ENCODE data around the gene APBA2. TPM values are rescaled to one million over a fixed set of nuclear protein-coding genes. Genes with fewer than 3 reads are reported as not detected.

APBA2 gene
- total RNA-seq, 2 experiments from 2014 or later, result not detected

DNA sequence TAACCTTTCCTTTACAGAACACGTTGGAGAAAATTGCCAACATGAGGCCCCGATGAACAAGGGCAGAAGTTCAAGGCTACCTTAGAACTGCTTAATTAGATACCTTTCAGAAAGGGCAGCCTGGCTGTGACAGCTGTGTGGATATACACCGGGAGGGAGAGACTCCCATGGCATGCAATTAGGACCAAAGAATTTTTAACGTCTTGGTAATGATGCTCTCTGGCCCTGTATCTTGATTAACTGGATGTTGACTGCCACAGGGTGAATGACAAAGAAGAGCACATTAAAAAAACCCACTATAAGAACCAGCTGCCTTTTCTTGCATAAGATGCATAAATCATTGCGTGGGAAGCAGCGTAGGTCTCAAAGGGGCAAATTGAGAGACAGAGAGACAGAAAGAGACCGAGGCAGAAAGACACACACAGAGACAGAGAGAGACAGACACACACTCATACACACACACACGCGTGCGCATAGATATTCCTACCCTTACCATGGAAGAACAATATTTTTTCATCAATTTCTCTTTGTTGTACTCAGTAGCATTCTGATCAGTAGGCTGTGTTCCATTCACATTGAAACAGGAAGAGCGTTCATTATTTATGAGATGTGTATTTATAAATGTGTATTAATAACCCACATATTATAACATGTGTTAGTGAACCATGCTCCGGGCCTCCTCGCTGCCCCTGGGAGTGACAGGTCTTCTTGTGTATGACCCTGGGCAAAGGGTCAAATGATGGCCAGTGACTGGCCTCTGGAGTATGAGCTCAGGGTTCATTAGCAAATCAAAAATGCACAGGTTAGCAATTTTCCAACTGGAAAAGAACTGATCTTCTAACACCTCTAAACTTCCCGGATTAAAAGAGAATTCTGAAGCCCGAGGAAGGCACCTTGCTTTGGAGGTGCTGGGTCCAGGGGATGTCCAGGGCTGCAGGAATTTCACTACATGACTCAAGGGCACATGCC lies 265.0 kb downstream of the APBA2 start:
- DNase-seq (ENCODE audit: low spot score), result no peak
- no peak overlapping the region for H3K4me3 ChIP-seq (ENCODE audit: low read depth, low read length, poor library complexity, severe bottlenecking)
- H3K79me2 ChIP-seq (ENCODE audit: insufficient read depth, low read depth, low read length), result no peaks in the 10 kb centered on the region
- no peaks in the 10 kb centered on the region for H3K9me2 ChIP-seq (ENCODE audit: insufficient read depth, low read length)
- BruUV-seq (replicated peaks), result no TSS peak
- no peak for TF ChIP-seq EZH2phosphoT487 (IDR thresholded peaks at IDR 0.05; ENCODE audit: borderline replicate concordance, low read depth, low read length)
- TF ChIP-seq, protein P1, sequence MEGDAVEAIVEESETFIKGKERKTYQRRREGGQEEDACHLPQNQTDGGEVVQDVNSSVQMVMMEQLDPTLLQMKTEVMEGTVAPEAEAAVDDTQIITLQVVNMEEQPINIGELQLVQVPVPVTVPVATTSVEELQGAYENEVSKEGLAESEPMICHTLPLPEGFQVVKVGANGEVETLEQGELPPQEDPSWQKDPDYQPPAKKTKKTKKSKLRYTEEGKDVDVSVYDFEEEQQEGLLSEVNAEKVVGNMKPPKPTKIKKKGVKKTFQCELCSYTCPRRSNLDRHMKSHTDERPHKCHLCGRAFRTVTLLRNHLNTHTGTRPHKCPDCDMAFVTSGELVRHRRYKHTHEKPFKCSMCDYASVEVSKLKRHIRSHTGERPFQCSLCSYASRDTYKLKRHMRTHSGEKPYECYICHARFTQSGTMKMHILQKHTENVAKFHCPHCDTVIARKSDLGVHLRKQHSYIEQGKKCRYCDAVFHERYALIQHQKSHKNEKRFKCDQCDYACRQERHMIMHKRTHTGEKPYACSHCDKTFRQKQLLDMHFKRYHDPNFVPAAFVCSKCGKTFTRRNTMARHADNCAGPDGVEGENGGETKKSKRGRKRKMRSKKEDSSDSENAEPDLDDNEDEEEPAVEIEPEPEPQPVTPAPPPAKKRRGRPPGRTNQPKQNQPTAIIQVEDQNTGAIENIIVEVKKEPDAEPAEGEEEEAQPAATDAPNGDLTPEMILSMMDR (conservative IDR thresholded peaks at IDR 0.05; ENCODE audit: low read length), result no peak
- no peak overlapping the region for H3K4me2 ChIP-seq (ENCODE audit: low read length)
- no peaks in the 10 kb centered on the region for H3K4me1 ChIP-seq (ENCODE audit: insufficient read depth, low read length, poor library complexity, severe bottlenecking)
- no peak overlapping the region for H3K27ac ChIP-seq (ENCODE audit: low read depth, low read length, poor library complexity, severe bottlenecking)
- intact Hi-C loops (cut with micrococcal nuclease; ENCODE audit: unreplicated experiment), result no loop called here
- H3K9me3 ChIP-seq (ENCODE audit: low read length), result no peaks in the 10 kb centered on the region
- ChIA-PET CTCF (ENCODE audit: unreplicated experiment) (no interaction called here), POLR2A (no interaction called here)
- no peaks in the 10 kb centered on the region for H4K20me1 ChIP-seq (ENCODE audit: insufficient read depth, low read length)
- no peaks in the 10 kb centered on the region for H3K36me3 ChIP-seq (ENCODE audit: insufficient read depth, low read length)
- H2AFZ ChIP-seq (ENCODE audit: low read length), result no peak overlapping the region

DNA sequence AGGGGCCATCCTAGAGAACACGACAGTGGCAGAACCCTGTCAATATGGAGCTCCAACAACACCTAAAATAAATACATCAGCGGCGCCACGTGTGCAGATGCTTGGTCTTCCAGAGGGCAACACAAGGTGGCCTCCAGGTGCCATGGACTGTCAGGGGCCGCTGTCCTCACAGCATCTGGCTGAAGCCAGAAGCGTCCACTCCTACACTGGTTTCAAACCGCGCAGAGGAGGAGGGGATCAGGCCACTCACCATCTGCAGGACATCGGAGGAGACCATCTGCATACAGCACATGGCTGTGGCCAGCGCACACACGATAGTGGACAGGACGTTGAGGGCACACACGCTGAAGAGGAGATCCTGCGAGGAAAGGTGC lies 265.7 kb downstream of the APBA2 start:
- Histone ChIP-seq H3K9me3 (ENCODE audit: low read length) (no peaks in the 10 kb centered on the region), H3K4me1 (ENCODE audit: insufficient read depth, low read length, poor library complexity, severe bottlenecking) (no peaks in the 10 kb centered on the region), H3K4me3 (ENCODE audit: low read depth, low read length, poor library complexity, severe bottlenecking) (no peak overlapping the region), H3K4me2 (ENCODE audit: low read length) (no peak overlapping the region), H2AFZ (ENCODE audit: low read length) (no peak overlapping the region), H3K27ac (ENCODE audit: low read depth, low read length, poor library complexity, severe bottlenecking) (no peak overlapping the region), H4K20me1 (ENCODE audit: insufficient read depth, low read length) (no peaks in the 10 kb centered on the region), H3K79me2 (ENCODE audit: insufficient read depth, low read depth, low read length) (no peaks in the 10 kb centered on the region), H3K36me3 (ENCODE audit: insufficient read depth, low read length) (no peaks in the 10 kb centered on the region), H3K9me2 (ENCODE audit: insufficient read depth, low read length) (no peaks in the 10 kb centered on the region)
- POLR2A ChIA-PET, result no interaction called here
- BruUV-seq (replicated peaks), result no TSS peak
- DNase-seq (ENCODE audit: low spot score), result no peak
- CTCF ChIA-PET (ENCODE audit: unreplicated experiment), result no interaction called here
- intact Hi-C loops (cut with micrococcal nuclease; ENCODE audit: unreplicated experiment), result no loop called here
- TF ChIP-seq EZH2phosphoT487 (IDR thresholded peaks at IDR 0.05; ENCODE audit: borderline replicate concordance, low read depth, low read length), result no peak
- TF ChIP-seq, protein P1 (conservative IDR thresholded peaks at IDR 0.05; ENCODE audit: low read length), result no peak

DNA sequence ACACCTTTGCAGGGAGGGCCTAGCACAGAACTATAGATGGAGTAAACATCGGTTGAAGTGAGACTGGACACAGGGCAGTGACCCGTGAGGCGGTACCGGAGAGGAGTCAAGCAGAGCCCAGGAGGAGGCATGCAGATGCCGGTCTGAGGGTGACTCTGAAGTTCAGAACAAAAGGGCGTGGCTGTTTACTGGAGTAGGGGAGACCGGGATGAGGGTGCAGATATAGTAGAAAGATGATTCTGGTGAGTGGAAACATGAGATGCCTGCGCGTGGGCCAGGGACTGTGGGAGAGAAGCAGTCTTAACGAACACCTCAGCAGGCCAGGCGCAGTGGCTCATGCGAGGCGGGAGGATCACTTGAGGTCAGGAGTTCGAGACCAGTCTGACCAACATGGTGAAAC lies 270.7 kb downstream of the APBA2 start:
- Histone ChIP-seq H4K20me1 (ENCODE audit: insufficient read depth, low read length) (no peaks in the 10 kb centered on the region), H3K4me2 (ENCODE audit: low read length) (no peak overlapping the region), H3K27ac (ENCODE audit: low read depth, low read length, poor library complexity, severe bottlenecking) (no peak overlapping the region), H3K9me3 (ENCODE audit: low read length) (no peaks in the 10 kb centered on the region), H3K9me2 (ENCODE audit: insufficient read depth, low read length) (no peaks in the 10 kb centered on the region), H2AFZ (ENCODE audit: low read length) (no peak overlapping the region), H3K36me3 (ENCODE audit: insufficient read depth, low read length) (no peaks in the 10 kb centered on the region), H3K4me1 (ENCODE audit: insufficient read depth, low read length, poor library complexity, severe bottlenecking) (no peaks in the 10 kb centered on the region), H3K4me3 (ENCODE audit: low read depth, low read length, poor library complexity, severe bottlenecking) (no peak overlapping the region), H3K79me2 (ENCODE audit: insufficient read depth, low read depth, low read length) (no peaks in the 10 kb centered on the region)
- no peak for TF ChIP-seq EZH2phosphoT487 (IDR thresholded peaks at IDR 0.05; ENCODE audit: borderline replicate concordance, low read depth, low read length)
- TF ChIP-seq, protein P1 (conservative IDR thresholded peaks at IDR 0.05; ENCODE audit: low read length), result no peak
- intact Hi-C loops (cut with micrococcal nuclease; ENCODE audit: unreplicated experiment), result no loop called here
- no TSS peak for BruUV-seq (replicated peaks)
- DNase-seq (ENCODE audit: low spot score), result no peak
- CTCF ChIA-PET (ENCODE audit: unreplicated experiment), result no interaction called here
- POLR2A ChIA-PET, result no interaction called here

Measured in OCI-LY7 (cell line).